HepG2 (cell line): Measurements from ENCODE around the gene PUDP. TPM values are rescaled to one million over a fixed set of nuclear protein-coding genes. Genes with fewer than 3 reads are reported as not detected.
"Not testable (repeated sequence)": the region's sequence is repeated elsewhere in the genome, so short reads cannot be mapped to it uniquely, and the experiment has no call there.

Source experiments
- ATAC-seq: fragments of 200-7000 bp; cut with Tn5 transposase; 3 replicates; pipeline ENCODE4 v1.9.1; 2020; ENCODE audit warnings: mild to moderate bottlenecking, moderate library complexity
- BruUV-seq: library from RNA; stranded (reverse); fragments of 400-500 nt; replicated peaks from 2 replicates; lab custom pipeline; 2021; lab: Mats Ljungman, UMichigan
- CTCF ChIA-PET: fragments of 300-600 bp; formaldehyde crosslinking; extraction: SDS; loops from one replicate; lab custom pipeline; 2021; ENCODE audit warnings: low total read pairs, inconsistent platforms, low intra/inter-chr PET ratio; lab: Yijun Ruan, JAX
- POLR2A ChIA-PET: fragments of 350-600 bp; sonication (Branson Sonifier 250); formaldehyde crosslinking; loops from one replicate; lab custom pipeline; 2020; ENCODE audit warnings: antibody characterized with exemption, inconsistent platforms; lab: Yijun Ruan, JAX
- DNase-seq: peaks from one replicate; pipeline ENCODE4 v3.0.0-alpha.2; 2015; ENCODE audit warnings: low spot score
- FAIRE-seq: peaks from 3 replicates; lab custom pipeline; 2011; peaks lifted over from hg19 to GRCh38; lab: Jason Lieb, UNC
- H2AFZ ChIP-seq: one replicate; pipeline ENCODE4 v1.6.1; 2011; ENCODE audit warnings: low read length, inconsistent platforms
- H3K27ac ChIP-seq: fragments of 300-600 bp; 3 replicates; pipeline ENCODE4 v1.8.0; 2011; ENCODE audit warnings: mixed run types, mild to moderate bottlenecking, mixed read lengths, low read length, inconsistent platforms; ENCODE audit not compliant: insufficient read depth; ENCODE audit errors: extremely low read length
- H3K27me3 ChIP-seq, 2 experiments: fragments of 200-600 bp in 1 of 2; 2 replicates in 1 of 2; 3 replicates in 1 of 2; pipeline versions ENCODE4 v1.6.0 to v1.8.0; 2011; ENCODE audit warnings: low read length in 2 of 2, mild to moderate bottlenecking in 2 of 2, moderate library complexity in 2 of 2, inconsistent platforms in 1 of 2; ENCODE audit not compliant: insufficient read depth in 2 of 2, control insufficient read depth in 1 of 2
- H3K36me3 ChIP-seq, 2 experiments: fragments of 200-600 bp in 1 of 2; replicated peaks in 1 of 2; 2 replicates in 1 of 2; 3 replicates in 1 of 2; pipeline versions ENCODE4 v1.5.1 to v1.8.0; 2011; ENCODE audit warnings: low read length in 2 of 2, inconsistent platforms in 1 of 2; ENCODE audit not compliant: insufficient read depth in 2 of 2, control insufficient read depth in 1 of 2
- H3K4me1 ChIP-seq: 2 replicates; pipeline ENCODE4 v1.5.1; 2012; ENCODE audit warnings: low read length, inconsistent platforms; ENCODE audit not compliant: insufficient read depth
- H3K4me2 ChIP-seq: 2 replicates; pipeline ENCODE4 v1.6.0; 2011; ENCODE audit warnings: low read depth, low read length, inconsistent platforms
- H3K4me3 ChIP-seq, 3 experiments: fragments of 200-600 bp in 1 of 3; sonication (generic), shearing (Covaris generic) in 1 of 3; replicated peaks in 1 of 3; 2 replicates each; pipeline ENCODE4 v1.5.1; 2011 to 2016; ENCODE audit warnings: low read length in 3 of 3, inconsistent platforms in 2 of 3, low read depth in 2 of 3, mild to moderate bottlenecking in 2 of 3, control low read depth in 1 of 3, mixed read lengths in 1 of 3; ENCODE audit not compliant: insufficient read depth in 1 of 3
- H3K79me2 ChIP-seq: one replicate; pipeline ENCODE4 v1.6.1; 2011; ENCODE audit warnings: low read length, inconsistent platforms; ENCODE audit not compliant: insufficient read depth
- H3K9ac ChIP-seq: 2 replicates; pipeline ENCODE4 v1.6.0; 2011; ENCODE audit warnings: mild to moderate bottlenecking, low read depth, low read length, inconsistent platforms; ENCODE audit not compliant: insufficient read depth
- H3K9me3 ChIP-seq: 2 replicates; pipeline ENCODE4 v1.5.1; 2012; ENCODE audit warnings: mild to moderate bottlenecking, low read length
- H4K20me1 ChIP-seq: 2 replicates; pipeline ENCODE4 v1.6.0; 2011; ENCODE audit warnings: inconsistent platforms, mild to moderate bottlenecking, low read length, moderate library complexity; ENCODE audit not compliant: insufficient read depth
- DR1 ChIP-seq: sonication (generic); formaldehyde crosslinking; IDR thresholded peaks from 2 replicates; pipeline ENCODE4 v1.8.0; 2021; ENCODE audit warnings: mild to moderate bottlenecking, missing genetic modification reagents, inconsistent platforms
- HDAC6 ChIP-seq: fragments of 200-600 bp; sonication (generic); IDR thresholded peaks from 2 replicates; pipeline ENCODE4 v1.7.0; 2017; ENCODE audit warnings: mild to moderate bottlenecking, antibody characterized with exemption, low read length, low read depth
- KLF12 ChIP-seq: sonication (generic); formaldehyde crosslinking; IDR thresholded peaks from 2 replicates; pipeline ENCODE4 v1.4.0; 2020; ENCODE audit warnings: missing genetic modification reagents, borderline replicate concordance
- MXD1 ChIP-seq: sonication (generic); formaldehyde crosslinking; IDR thresholded peaks from 2 replicates; pipeline ENCODE4 v1.4.0; 2020; ENCODE audit warnings: mild to moderate bottlenecking, missing genetic modification reagents
- SMARCC2 ChIP-seq: fragments of 450-650 bp; IDR thresholded peaks from 2 replicates; pipeline ENCODE4 v1.6.1; 2017; ENCODE audit warnings: antibody characterized with exemption, mild to moderate bottlenecking
- USF2 ChIP-seq, 2 experiments: sonication (generic) in 1 of 2; formaldehyde crosslinking in 1 of 2; IDR thresholded peaks; 2 replicates each; pipeline versions ENCODE4 v1.5.1 to v1.6.1; 2011 to 2020; ENCODE audit warnings: borderline replicate concordance in 1 of 2, low read depth in 1 of 2, low read length in 1 of 2, mild to moderate bottlenecking in 1 of 2, missing genetic modification reagents in 1 of 2, moderate library complexity in 1 of 2
- XBP1 ChIP-seq: sonication (generic); formaldehyde crosslinking; IDR thresholded peaks from 2 replicates; pipeline ENCODE4 v1.5.0; 2020; ENCODE audit warnings: missing genetic modification reagents
- ZNF598 ChIP-seq: sonication (generic); formaldehyde crosslinking; IDR thresholded peaks from 2 replicates; pipeline ENCODE4 v1.5.1; 2020; ENCODE audit warnings: mild to moderate bottlenecking, missing genetic modification reagents, borderline replicate concordance
- WGBS: methylation state at CpG from one replicate; pipeline ENCODE4 v1.1.6; 2017; ENCODE audit warnings: low lambda C conversion rate; 5-methylcytosine and 5-hydroxymethylcytosine counted together
- in situ Hi-C: cut with HindIII; loops from 2 replicates; pipeline ENCODE4 v1.10.0; 2017; ENCODE audit warnings: low pct_unique_long_range_greater_than_20kb; ENCODE audit not compliant: extremely low pct_ligation_motif_present
- intact Hi-C: fragments of 100-400 bp; cut with micrococcal nuclease; formaldehyde crosslinking; loops from one replicate; pipeline ENCODE4 v1.10.0; 2022; ENCODE audit not compliant: unreplicated experiment
- polyA plus RNA-seq, 8 experiments: library from polyadenylated mRNA; depleted of rRNA in 3 of 8; stranded (reverse) in 7 of 8; unstranded in 1 of 8; fragments of >200 nt; fragmentation: Illumina TruSeq in 4 of 8; extraction: Trizol in 4 of 8; gene quantifications; 2 replicates each; pipeline versions ENCODE4 v1.2.1 to v1.2.3, GENCODE V29; 2011 to 2016; ENCODE audit warnings: low read depth in 4 of 8, missing spikeins in 1 of 8, mixed read lengths in 1 of 8; ENCODE audit not compliant: insufficient read depth in 1 of 8
- total RNA-seq, 5 experiments: library from RNA; depleted of rRNA; stranded (reverse); fragments of >200 nt; fragmentation: Illumina TruSeq; extraction: Trizol; gene quantifications; 2 replicates each; pipeline ENCODE4 v1.2.3, GENCODE V29; 2016; ENCODE audit warnings: low read depth in 1 of 5

The PUDP gene
- total and polyA plus RNA-seq, 2 of the 13 experiments (the other 11 are each of a cell fraction or from before 2014, with no cell fraction given) = 7.5 to 23.5 TPM

GRCh38 chrX:7019555-7019954 is 128.4 kb downstream of the PUDP start (continued):
- no peak for TF ChIP-seq USF2 (IDR thresholded peaks at IDR 0.05; ENCODE audit: low read depth, low read length)
- TF ChIP-seq USF2 (CRISPR knock-in tag; IDR thresholded peaks at IDR 0.05; ENCODE audit: borderline replicate concordance) = no peak
- TF ChIP-seq SMARCC2 = no peak
- no peak for TF ChIP-seq XBP1 (CRISPR knock-in tag)
- no peak for TF ChIP-seq HDAC6
- no peak for TF ChIP-seq DR1 (CRISPR knock-in tag)
- no peak for TF ChIP-seq KLF12
- TF ChIP-seq MXD1 = no peak
- TF ChIP-seq ZNF598 (CRISPR knock-in tag) = no peak

- POLR2A ChIA-PET, H3K27me3 ChIP-seq, H3K4me2 ChIP-seq, BruUV-seq, H3K27ac ChIP-seq, FAIRE-seq, H3K79me2 ChIP-seq, intact Hi-C loops, H3K9me3 ChIP-seq, ATAC-seq, CTCF ChIA-PET, H4K20me1 ChIP-seq, H3K9ac ChIP-seq, H2AFZ ChIP-seq, DNase-seq, H3K4me3 ChIP-seq, H3K36me3 ChIP-seq, H3K4me1 ChIP-seq, in situ Hi-C loops: not testable (repeated sequence)
- WGBS = 57% methylated on average over 5 of the region's 8 CpGs
Observed at GRCh38 chrX:7012262-7012834, 135.6 kb downstream of the PUDP start.

- 25% methylated on average over 2 of the region's 4 CpGs for WGBS
- H3K4me2 ChIP-seq, in situ Hi-C loops, intact Hi-C loops, H3K36me3 ChIP-seq, H3K9ac ChIP-seq, H3K79me2 ChIP-seq, H3K27ac ChIP-seq, POLR2A ChIA-PET, H3K4me3 ChIP-seq, H3K4me1 ChIP-seq, H2AFZ ChIP-seq, H4K20me1 ChIP-seq, H3K27me3 ChIP-seq, CTCF ChIA-PET, BruUV-seq, H3K9me3 ChIP-seq, ATAC-seq, FAIRE-seq, DNase-seq: not testable (repeated sequence)
Observed at GRCh38 chrX:7010897-7011296, 137.1 kb downstream of the PUDP start.

- H3K4me1 ChIP-seq, POLR2A ChIA-PET, in situ Hi-C loops, H3K9ac ChIP-seq, H3K27ac ChIP-seq, H4K20me1 ChIP-seq, H3K4me2 ChIP-seq, DNase-seq, ATAC-seq, H3K9me3 ChIP-seq, H2AFZ ChIP-seq, H3K36me3 ChIP-seq, CTCF ChIA-PET, H3K4me3 ChIP-seq, H3K27me3 ChIP-seq, H3K79me2 ChIP-seq, FAIRE-seq, intact Hi-C loops, BruUV-seq: not testable (repeated sequence)
Observed at GRCh38 chrX:7007328-7007727, 140.6 kb downstream of the PUDP start.
